ENCODE measurements around the gene CDC25B.

DNA sequence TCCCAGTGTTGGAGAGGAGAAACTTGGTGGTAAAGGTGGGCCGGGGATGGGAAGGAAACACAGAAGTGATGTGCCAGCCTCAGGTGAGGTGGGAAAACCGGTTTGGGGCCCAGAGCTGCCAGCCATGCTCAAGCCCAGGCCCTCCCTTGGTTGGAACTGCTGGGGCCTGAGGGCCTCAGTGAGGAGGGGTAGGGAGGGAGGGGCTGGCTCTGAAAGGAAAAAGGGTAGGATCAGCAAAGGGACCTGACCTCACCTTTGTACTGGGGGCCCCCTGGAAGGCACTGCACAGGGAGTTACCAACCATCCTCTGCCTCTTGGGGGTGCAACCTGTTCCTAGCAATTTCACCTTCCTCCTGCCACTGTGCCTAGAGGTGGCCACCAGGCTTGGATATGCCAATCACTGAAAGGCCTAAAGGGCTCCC is 13.0 kb upstream of the CDC25B start:
- TF ChIP-seq GATA2 (IDR thresholded peaks at IDR 0.05; ENCODE audit: insufficient read depth, insufficient read length, low read depth, low read length) (no peak), EZH2 (IDR thresholded peaks at IDR 0.05; ENCODE audit: borderline replicate concordance, low read depth, low read length, severe bottlenecking) (no peak), POLR2AphosphoS5 (IDR thresholded peaks at IDR 0.05; ENCODE audit: insufficient read depth, low read depth, low read length) (no peak), POLR2A (IDR thresholded peaks at IDR 0.05; ENCODE audit: low read depth, low read length) (no peak), MAX (IDR thresholded peaks at IDR 0.05; ENCODE audit: insufficient read depth, insufficient read length) (no peak)
- TF ChIP-seq, protein P1, sequence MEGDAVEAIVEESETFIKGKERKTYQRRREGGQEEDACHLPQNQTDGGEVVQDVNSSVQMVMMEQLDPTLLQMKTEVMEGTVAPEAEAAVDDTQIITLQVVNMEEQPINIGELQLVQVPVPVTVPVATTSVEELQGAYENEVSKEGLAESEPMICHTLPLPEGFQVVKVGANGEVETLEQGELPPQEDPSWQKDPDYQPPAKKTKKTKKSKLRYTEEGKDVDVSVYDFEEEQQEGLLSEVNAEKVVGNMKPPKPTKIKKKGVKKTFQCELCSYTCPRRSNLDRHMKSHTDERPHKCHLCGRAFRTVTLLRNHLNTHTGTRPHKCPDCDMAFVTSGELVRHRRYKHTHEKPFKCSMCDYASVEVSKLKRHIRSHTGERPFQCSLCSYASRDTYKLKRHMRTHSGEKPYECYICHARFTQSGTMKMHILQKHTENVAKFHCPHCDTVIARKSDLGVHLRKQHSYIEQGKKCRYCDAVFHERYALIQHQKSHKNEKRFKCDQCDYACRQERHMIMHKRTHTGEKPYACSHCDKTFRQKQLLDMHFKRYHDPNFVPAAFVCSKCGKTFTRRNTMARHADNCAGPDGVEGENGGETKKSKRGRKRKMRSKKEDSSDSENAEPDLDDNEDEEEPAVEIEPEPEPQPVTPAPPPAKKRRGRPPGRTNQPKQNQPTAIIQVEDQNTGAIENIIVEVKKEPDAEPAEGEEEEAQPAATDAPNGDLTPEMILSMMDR (IDR thresholded peaks at IDR 0.05; ENCODE audit: extremely low read depth in 1 of 2, insufficient read depth in 1 of 2, low read depth in 1 of 2, low read length in 2 of 2), result no peak
